ENCODE results near the gene UNC5C. TPM values are rescaled to one million over a fixed set of nuclear protein-coding genes. Genes with fewer than 3 reads are reported as not detected.

UNC5C gene
- total and polyA plus RNA-seq, 9 donors = 0.45 to 1.3 (median 0.80) TPM

DNA sequence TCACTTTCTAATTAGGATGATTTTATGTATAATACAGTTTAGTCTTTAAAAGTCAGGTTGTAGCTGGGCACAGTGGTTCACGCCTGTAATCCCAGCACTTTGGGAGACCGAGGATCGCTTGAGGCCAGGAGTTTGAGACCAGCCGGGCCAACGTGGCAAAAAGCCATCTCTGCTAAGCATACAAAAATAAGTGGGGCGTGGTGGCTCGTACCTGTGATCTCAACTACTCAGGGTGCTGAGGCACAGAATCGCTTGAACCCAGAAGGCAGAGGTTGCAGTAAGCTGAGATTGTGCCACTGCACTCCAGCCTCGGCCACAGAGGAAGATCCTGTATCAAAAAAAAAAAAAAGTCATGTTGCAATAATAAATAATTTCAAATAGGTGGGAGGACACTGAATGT lies 426.8 kb downstream of the UNC5C start:
- Histone ChIP-seq H3K36me3 (ENCODE audit: control insufficient read depth, insufficient read depth, low read length) (no peaks in the 10 kb centered on the region), H3K27me3 (ENCODE audit: control insufficient read depth, insufficient read depth, low read length) (no peaks in the 10 kb centered on the region), H3K4me1 (ENCODE audit: control insufficient read depth, insufficient read depth, low read length) (no peaks in the 10 kb centered on the region), H3K27ac (ENCODE audit: low read length) (no peak overlapping the region), H3K4me3 (ENCODE audit: low read length) (no peak overlapping the region), H3K9me3 (replicated peaks; ENCODE audit: control insufficient read depth, low read depth, low read length) (no peaks in the 10 kb centered on the region)
- WGBS (ENCODE audit: insufficient coverage) = 93% methylated on average over 3 of the region's 9 CpGs
- no peak for DNase-seq

GRCh38 chr4:95120456-95120855 lies 428.3 kb downstream of the UNC5C start:
- WGBS (ENCODE audit: insufficient coverage) = 100% methylated on average over 1 of the region's 2 CpGs
- Histone ChIP-seq H3K4me3 (ENCODE audit: low read length) (no peak overlapping the region), H3K4me1 (ENCODE audit: control insufficient read depth, insufficient read depth, low read length) (no peaks in the 10 kb centered on the region), H3K9me3 (replicated peaks; ENCODE audit: control insufficient read depth, low read depth, low read length) (no peaks in the 10 kb centered on the region), H3K27me3 (ENCODE audit: control insufficient read depth, insufficient read depth, low read length) (no peaks in the 10 kb centered on the region), H3K36me3 (ENCODE audit: control insufficient read depth, insufficient read depth, low read length) (no peaks in the 10 kb centered on the region), H3K27ac (ENCODE audit: low read length) (no peak overlapping the region)
- DNase-seq = no peak

- Histone ChIP-seq H3K36me3 (ENCODE audit: control insufficient read depth, insufficient read depth, low read length) (no peaks in the 10 kb centered on the region), H3K27me3 (ENCODE audit: control insufficient read depth, insufficient read depth, low read length) (no peaks in the 10 kb centered on the region), H3K9me3 (replicated peaks; ENCODE audit: control insufficient read depth, low read depth, low read length) (no peaks in the 10 kb centered on the region), H3K4me3 (ENCODE audit: low read length) (no peak overlapping the region), H3K4me1 (ENCODE audit: control insufficient read depth, insufficient read depth, low read length) (no peaks in the 10 kb centered on the region), H3K27ac (ENCODE audit: low read length) (no peak overlapping the region)
- WGBS (ENCODE audit: insufficient coverage) = 70% methylated on average over 5 of the region's 6 CpGs
- no peak for DNase-seq
These were observed 430.3 kb downstream of the UNC5C start for GRCh38 chr4:95118497-95118896.

- Histone ChIP-seq H3K27ac (ENCODE audit: low read length) (no peak overlapping the region), H3K36me3 (ENCODE audit: control insufficient read depth, insufficient read depth, low read length) (no peaks in the 10 kb centered on the region), H3K27me3 (ENCODE audit: control insufficient read depth, insufficient read depth, low read length) (no peaks in the 10 kb centered on the region), H3K9me3 (replicated peaks; ENCODE audit: control insufficient read depth, low read depth, low read length) (no peaks in the 10 kb centered on the region), H3K4me1 (ENCODE audit: control insufficient read depth, insufficient read depth, low read length) (no peaks in the 10 kb centered on the region), H3K4me3 (ENCODE audit: low read length) (no peak overlapping the region)
- DNase-seq = no peak
- no CpG with 5 or more reads among the region's 3 CpGs for WGBS (ENCODE audit: insufficient coverage)
These were observed 434.3 kb downstream of the UNC5C start for GRCh38 chr4:95114521-95114920.

All from muscle of leg (tissue), 11 donors.